ES-I3 (cell line): ENCODE measurements around the gene ENPP4.

ENCODE experiments used
- H3K36me3 ChIP-seq: 2 replicates; pipeline ENCODE4 v1.6.1; 2013; ENCODE audit warnings: mild to moderate bottlenecking, low read length, control low read depth, moderate library complexity; ENCODE audit not compliant: insufficient read depth
- H3K4me1 ChIP-seq: 2 replicates; pipeline ENCODE4 v1.6.1; 2013; ENCODE audit warnings: mild to moderate bottlenecking, control low read depth, low read length; ENCODE audit not compliant: insufficient read depth
- H3K9ac ChIP-seq: 2 replicates; pipeline ENCODE4 v1.6.1; 2013; ENCODE audit warnings: low read depth, mild to moderate bottlenecking, low read length, moderate library complexity
- H3K9me3 ChIP-seq: 2 replicates; pipeline ENCODE4 v1.6.1; 2013; ENCODE audit warnings: mild to moderate bottlenecking, low read length, moderate library complexity; ENCODE audit not compliant: control insufficient read depth, insufficient read depth

ENPP4 gene

DNA sequence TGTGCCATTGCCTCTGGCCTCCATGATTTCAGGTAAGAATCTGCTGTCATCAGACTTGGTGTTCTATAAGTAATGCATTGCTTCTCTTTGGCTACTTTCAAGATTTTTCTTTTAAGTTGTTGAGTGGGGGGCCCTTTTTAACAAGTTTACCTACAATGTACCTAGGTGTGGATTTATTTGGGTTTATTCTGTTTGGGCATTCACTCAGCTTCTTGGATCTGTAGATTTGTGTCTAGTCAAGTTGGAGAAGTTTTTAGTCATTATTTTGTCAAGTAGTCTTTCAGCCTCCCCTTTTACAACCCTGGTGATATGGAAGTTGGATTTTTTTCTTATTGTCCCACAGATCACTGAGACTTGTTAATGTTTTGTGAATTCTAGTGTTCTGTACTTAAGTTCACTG lies 26.9 kb downstream of the ENPP4 start:
- Histone ChIP-seq H3K4me1 (no peaks in the 10 kb centered on the region), H3K36me3 (no peaks in the 10 kb centered on the region), H3K9ac (no peak overlapping the region), H3K9me3 (peaks cover 2% of the 10 kb centered on the region; the same call in 1 of the 2 replicates)

DNA sequence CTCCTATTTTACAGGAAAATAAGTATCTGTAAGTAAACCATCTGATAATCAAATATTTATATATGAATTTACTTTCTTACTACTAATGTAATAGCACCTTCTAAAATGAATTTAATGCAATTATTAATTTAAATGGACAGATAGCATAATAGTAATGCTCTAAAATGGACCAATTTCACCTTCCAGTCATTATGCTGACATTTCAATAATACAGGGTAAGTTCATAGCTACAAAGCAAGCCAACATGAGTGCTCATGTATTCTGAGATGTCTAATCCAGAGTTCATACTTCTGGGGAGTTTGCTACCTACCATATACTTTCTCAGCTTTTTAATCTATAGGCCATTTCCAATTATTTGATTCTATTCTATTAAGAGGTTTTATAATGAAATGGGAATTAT lies 29.4 kb downstream of the ENPP4 start:
- Histone ChIP-seq H3K9me3 (peaks cover 2% of the 10 kb centered on the region; the same call in 1 of the 2 replicates), H3K36me3 (no peaks in the 10 kb centered on the region; the same call in 1 of the 2 replicates), H3K9ac (no peak overlapping the region), H3K4me1 (no peaks in the 10 kb centered on the region)

DNA sequence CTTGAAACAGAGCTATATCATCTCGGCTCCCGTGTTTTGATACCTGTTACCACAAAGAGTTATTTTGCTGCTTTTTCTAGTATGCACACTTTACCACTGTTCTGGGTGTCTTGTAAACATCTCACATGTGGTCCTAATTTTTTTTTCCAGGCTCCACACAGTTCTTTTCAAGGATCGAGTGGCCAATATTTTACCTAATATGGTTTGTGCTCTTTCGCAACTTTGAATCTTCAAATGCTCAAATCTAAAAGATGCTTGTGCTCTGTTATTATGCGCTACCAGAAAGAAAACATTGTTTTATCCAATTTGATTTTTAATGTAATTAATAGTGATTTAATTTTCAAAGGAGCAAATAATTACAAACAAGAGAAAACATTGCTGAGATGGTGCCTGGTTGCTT lies 30.3 kb downstream of the ENPP4 start:
- Histone ChIP-seq H3K4me1 (no peaks in the 10 kb centered on the region), H3K9me3 (peaks cover 2% of the 10 kb centered on the region; the same call in 1 of the 2 replicates), H3K9ac (no peak overlapping the region), H3K36me3 (no peaks in the 10 kb centered on the region; the same call in 1 of the 2 replicates)

DNA sequence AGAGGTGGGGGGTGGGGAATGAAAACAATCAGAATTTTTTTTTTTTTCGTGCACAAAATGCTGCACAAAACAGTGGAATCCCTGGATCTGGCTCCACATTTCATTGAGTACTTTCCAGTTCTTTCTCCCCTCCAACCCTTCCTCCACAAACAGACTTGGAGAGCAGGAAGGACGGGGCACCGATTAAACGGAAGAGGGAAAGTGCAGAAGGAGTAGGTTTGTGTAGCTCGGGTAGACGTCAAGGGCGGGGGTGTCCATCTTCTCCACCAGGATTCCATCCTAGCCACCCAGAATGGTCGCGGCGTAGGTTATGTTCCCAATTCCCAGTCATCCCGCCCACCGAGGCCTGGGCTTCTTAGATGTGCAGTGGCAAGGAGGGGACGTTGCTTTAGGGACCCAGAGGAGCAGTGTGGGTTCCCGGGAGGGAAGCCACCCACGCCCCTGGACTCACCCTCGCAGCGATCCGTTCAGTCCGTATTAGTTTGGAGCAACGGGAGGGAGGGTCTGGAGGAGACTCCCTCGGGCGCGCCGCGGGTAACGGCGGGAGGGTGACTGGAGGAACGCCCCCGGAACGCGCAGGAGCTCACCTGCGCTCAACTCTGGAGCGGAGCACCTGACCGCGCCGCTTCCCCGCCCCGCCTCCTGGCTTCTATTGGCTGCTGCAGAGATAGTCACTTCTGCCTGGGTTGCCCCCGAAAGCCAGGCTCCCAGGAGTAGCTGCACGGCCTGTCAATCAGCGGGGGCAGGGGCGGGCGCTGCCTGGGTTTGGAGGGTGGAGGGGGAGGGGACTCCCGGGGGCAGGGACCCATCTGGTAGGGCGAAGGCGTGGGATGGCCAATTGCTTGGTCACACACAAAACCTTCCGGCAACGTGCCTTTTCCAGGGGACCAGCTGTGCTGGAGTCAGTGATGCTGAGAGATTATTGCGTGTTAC lies 40.8 kb downstream of the ENPP4 start, which contains the start of gene ENPP5:
Gene ENPP5, minus strand, starts transcription at position 624 of the 933 bp plus-strand sequence. CDS start 2,718 bp downstream, outside the sequence.
- Histone ChIP-seq H3K9ac (peak within 1 kb of the TSS; percentile 95), H3K4me1 (no peaks in the 10 kb centered on the region), H3K9me3 (no peaks in the 10 kb centered on the region), H3K36me3 (no peaks in the 10 kb centered on the region)

DNA sequence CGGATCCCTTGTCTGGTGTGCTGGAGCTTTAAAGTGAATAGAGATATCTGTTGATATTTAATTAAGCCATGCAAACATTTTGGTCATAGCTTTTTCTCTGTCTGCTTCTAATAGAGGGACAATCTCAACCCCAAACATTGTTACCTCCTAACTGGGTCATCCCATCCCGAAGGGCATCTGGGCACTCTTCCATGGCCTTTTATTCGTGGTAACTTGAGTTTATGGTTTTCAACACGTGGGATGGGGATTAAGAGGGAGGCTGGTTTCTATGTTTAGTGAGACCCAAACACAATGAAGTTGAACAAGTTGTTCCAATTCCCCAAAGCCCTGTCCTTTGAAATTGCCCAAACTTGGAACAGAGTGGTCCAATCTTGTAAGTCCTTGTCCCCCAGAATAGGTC lies 42.4 kb downstream of the ENPP4 start:
- Histone ChIP-seq H3K4me1 (no peaks in the 10 kb centered on the region), H3K9ac (no peak overlapping the region), H3K36me3 (no peaks in the 10 kb centered on the region), H3K9me3 (no peaks in the 10 kb centered on the region)

DNA sequence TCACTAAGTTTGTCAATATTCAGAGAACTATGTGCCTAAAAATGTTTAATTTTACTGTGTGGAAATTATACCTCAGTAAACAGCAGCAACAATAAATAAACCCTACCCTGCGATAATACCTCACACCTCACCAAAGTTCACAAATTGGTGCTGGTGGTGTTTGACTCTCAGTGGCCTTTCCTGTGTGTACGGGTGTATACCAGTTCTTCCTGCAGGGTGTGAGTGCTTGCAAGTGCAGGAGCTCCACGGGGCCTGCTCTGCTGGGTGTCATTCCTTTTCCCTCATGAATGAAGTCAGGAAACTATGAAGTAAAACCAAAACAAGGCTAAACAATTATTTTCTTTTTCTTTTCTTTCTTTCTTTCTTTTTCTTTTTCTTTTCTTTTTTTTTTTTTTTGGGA lies 45.1 kb downstream of the ENPP4 start:
- H3K36me3 ChIP-seq, result no peaks in the 10 kb centered on the region
- H3K9me3 ChIP-seq, result no peaks in the 10 kb centered on the region
- no peak overlapping the region for H3K9ac ChIP-seq
- no peaks in the 10 kb centered on the region for H3K4me1 ChIP-seq

DNA sequence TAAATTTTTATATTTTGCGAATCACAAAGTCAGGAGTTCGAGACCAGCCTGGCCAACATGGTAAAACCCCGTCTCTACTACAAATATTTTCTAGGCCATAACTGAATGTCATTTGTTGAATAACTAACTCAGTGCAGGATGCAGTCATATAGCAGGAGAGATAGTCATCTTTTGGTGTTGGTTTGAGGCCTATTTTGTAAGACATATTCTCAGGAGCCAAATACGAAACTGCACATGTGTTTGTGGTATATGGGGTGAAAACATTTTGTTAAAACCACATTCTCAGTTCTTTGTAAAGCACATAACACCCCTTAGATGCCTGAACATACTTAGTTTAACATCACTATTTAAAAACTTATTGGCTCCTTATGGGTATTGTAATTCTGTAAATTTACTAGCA lies 45.7 kb downstream of the ENPP4 start:
- H3K4me1 ChIP-seq, result no peaks in the 10 kb centered on the region
- no peaks in the 10 kb centered on the region for H3K36me3 ChIP-seq
- H3K9ac ChIP-seq, result no peak overlapping the region
- H3K9me3 ChIP-seq, result no peaks in the 10 kb centered on the region

DNA sequence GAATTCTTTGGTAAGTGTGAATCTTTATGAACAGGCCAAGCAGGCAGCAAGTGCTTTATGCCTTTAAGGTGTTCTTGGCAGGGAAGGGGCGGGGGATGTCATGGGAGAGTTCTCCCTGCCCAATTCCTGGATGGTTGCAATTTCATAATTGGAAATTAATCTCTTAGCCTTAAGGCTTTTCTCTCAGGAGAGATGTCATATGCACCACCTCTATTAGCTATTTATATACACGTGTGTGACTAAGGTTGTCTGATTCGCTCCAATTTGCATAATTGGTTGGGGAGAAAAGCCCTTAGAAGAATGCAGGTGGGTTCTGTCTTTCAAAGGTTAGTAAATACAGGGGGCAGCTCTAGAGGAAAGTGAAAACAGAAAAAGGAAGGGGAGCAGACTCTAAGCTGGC lies 46.2 kb downstream of the ENPP4 start:
- H3K9ac ChIP-seq, result no peak overlapping the region
- no peaks in the 10 kb centered on the region for H3K4me1 ChIP-seq
- no peaks in the 10 kb centered on the region for H3K9me3 ChIP-seq
- no peaks in the 10 kb centered on the region for H3K36me3 ChIP-seq

DNA sequence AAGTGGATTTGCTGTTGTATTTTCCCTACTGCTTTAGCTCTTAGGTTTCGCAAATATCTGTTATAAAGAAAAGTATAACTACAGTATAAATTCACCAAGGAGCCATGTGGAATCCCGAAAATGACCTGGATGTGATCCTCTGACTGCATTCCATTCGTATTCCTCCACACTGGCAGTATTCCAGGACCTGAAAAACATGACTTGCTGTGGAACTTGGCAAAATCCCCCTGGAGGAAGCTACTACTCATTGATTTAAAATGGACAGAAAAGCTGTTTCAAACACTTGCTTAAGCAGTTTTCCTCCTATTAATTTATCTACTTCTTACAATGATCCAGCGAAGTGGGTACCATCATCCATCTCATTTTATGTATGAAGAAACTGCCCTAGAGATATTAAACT lies 54.3 kb downstream of the ENPP4 start:
- H3K4me1 ChIP-seq, result no peaks in the 10 kb centered on the region
- H3K36me3 ChIP-seq, result no peaks in the 10 kb centered on the region
- no peaks in the 10 kb centered on the region for H3K9me3 ChIP-seq
- H3K9ac ChIP-seq, result no peak overlapping the region

DNA sequence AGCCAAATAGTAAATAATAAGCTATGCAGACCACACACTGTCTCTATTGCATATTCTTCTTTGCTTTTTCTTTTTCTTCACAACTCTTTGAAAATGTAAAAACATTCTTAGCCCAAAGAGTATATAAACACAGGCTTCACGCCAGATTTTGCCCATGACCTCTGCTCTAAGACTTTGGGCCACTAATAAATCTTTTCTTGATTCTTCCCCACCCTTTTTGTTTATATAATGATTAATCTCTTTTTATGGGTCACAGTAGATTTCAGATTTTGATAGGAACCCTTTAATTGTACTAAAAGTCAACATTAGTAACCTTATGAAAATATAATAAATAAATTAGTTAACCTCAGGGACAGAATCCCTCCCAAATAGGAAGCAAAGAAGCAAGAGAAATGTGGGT lies 56.8 kb downstream of the ENPP4 start:
- H3K9ac ChIP-seq, result no peak overlapping the region
- no peaks in the 10 kb centered on the region for H3K9me3 ChIP-seq
- no peaks in the 10 kb centered on the region for H3K36me3 ChIP-seq
- no peaks in the 10 kb centered on the region for H3K4me1 ChIP-seq

DNA sequence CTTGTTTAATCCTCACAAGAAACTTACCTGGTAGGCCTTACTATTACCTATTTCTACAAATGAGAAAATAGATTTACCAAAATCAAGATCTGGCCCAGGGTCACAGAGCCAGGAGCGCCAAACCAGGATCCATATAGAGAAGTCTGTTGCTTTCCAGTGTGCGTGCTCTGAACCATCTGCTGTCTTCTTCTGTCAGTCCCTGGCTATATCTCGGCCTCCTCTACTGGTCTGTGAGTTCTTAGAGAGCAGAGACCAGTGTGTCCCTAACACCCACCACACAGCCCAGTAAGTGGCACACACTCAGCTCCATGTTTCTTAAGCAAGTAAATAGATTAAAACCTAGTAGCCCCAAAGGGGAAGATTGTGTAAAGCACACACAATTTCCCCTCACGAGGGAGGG lies 59.9 kb downstream of the ENPP4 start:
- no peaks in the 10 kb centered on the region for H3K9me3 ChIP-seq
- no peak overlapping the region for H3K9ac ChIP-seq
- H3K4me1 ChIP-seq, result no peaks in the 10 kb centered on the region
- no peaks in the 10 kb centered on the region for H3K36me3 ChIP-seq

DNA sequence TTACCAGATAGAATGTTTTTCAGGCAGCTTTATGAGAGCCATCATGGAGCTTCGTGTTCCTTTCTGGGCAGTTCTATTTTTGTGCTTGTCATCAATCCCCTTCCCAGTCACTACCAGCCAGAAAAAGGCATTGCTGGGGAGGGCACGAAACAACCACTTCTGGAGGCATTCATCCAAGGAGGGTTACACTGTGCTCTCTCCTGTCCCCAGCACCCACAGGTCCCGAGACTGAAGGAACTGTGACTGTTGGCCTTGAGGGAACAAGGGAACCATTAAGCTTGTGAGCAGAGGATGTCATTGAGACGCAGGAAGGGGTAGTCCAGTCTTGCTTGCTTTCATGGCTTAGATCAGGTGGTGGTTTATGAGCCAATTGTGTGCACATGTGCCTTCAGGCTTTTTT lies 61.1 kb downstream of the ENPP4 start:
- Histone ChIP-seq H3K9ac (no peak overlapping the region), H3K36me3 (no peaks in the 10 kb centered on the region), H3K9me3 (no peaks in the 10 kb centered on the region), H3K4me1 (no peaks in the 10 kb centered on the region)

DNA sequence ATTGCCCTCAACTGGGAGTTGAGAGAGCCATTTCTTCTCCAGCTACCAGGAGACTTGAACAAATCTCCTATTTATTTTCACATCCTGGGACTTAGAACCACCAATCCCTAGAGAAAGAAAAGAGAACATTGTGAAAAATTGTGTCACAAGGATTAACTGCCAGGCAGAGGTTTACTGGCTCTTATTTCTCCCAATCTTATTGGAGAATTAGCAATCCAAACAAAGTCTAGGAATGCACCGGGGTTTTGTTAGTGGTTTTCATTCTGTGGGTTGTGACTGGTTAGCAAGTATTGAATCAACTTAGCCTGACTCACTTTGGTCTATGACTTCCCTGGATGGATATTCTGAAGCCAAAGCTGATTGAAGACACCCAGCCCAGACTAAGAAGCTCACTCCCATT lies 62.2 kb downstream of the ENPP4 start:
- H3K9ac ChIP-seq, result no peak overlapping the region
- H3K36me3 ChIP-seq, result no peaks in the 10 kb centered on the region
- H3K9me3 ChIP-seq, result no peaks in the 10 kb centered on the region
- H3K4me1 ChIP-seq, result no peaks in the 10 kb centered on the region
